IMR-90 (cell line): ENCODE measurements around the gene C10orf90. TPM values are rescaled to one million over a fixed set of nuclear protein-coding genes. Genes with fewer than 3 reads are reported as not detected.
A peak's percentile ranks its signal among the peaks of the same experiment; 100 is the strongest.

Source experiments
- ATAC-seq: fragments of 200-7000 bp; cut with Tn5 transposase; 2 replicates; pipeline ENCODE4 v1.9.1; 2020; ENCODE audit warnings: low read depth, mild to moderate bottlenecking, moderate library complexity
- BruUV-seq: library from RNA; stranded (reverse); fragments of 400-500 nt; replicated peaks from 2 replicates; lab custom pipeline; 2021; lab: Mats Ljungman, UMichigan
- CTCF ChIA-PET: fragments of 300-600 bp; formaldehyde crosslinking; extraction: SDS; loops from one replicate; lab custom pipeline; 2021; ENCODE audit warnings: antibody characterized with exemption; lab: Yijun Ruan, JAX
- POLR2A ChIA-PET: fragments of 300-600 bp; sonication (Branson Sonifier 250); formaldehyde crosslinking; loops from one replicate; lab custom pipeline; 2022; ENCODE audit warnings: antibody characterized with exemption; ENCODE audit not compliant: unreplicated experiment; lab: Charles Lee
- DNase-seq: peaks from one replicate; pipeline ENCODE4 v3.0.0; 2013
- H2AFZ ChIP-seq: replicated peaks from 2 replicates; pipeline ENCODE3; 2013; ENCODE audit warnings: low read length, mild to moderate bottlenecking; ENCODE audit not compliant: poor library complexity
- H2AK5ac ChIP-seq: 2 replicates; pipeline ENCODE4 v1.6.1; 2013; ENCODE audit warnings: low read depth, low read length, inconsistent platforms
- H2AK9ac ChIP-seq: replicated peaks from 2 replicates; pipeline ENCODE3; 2013; ENCODE audit warnings: mild to moderate bottlenecking, low read depth, low read length, moderate library complexity; ENCODE audit not compliant: poor library complexity
- H2BK120ac ChIP-seq: 2 replicates; pipeline ENCODE4 v1.6.1; 2013; ENCODE audit warnings: low read depth, low read length, inconsistent platforms
- H2BK15ac ChIP-seq: 3 replicates; pipeline ENCODE4 v1.6.1; 2013; ENCODE audit warnings: low read depth, low read length, inconsistent platforms
- H2BK20ac ChIP-seq: 2 replicates; pipeline ENCODE4 v1.6.1; 2013; ENCODE audit warnings: low read depth, mild to moderate bottlenecking, inconsistent platforms, low read length, moderate library complexity
- H2BK5ac ChIP-seq: 2 replicates; pipeline ENCODE4 v1.6.1; 2013; ENCODE audit warnings: mild to moderate bottlenecking, low read depth, low read length, inconsistent platforms; ENCODE audit not compliant: poor library complexity, severe bottlenecking
- H3K14ac ChIP-seq: replicated peaks from 2 replicates; pipeline ENCODE4 v1.6.1; 2013; ENCODE audit warnings: low read depth, low read length, inconsistent platforms
- H3K18ac ChIP-seq: 2 replicates; pipeline ENCODE4 v1.6.1; 2013; ENCODE audit warnings: low read depth, low read length, control low read depth
- H3K23ac ChIP-seq: 2 replicates; pipeline ENCODE4 v1.6.1; 2013; ENCODE audit warnings: low read depth, low read length, inconsistent platforms
- H3K27ac ChIP-seq: 2 replicates; pipeline ENCODE4 v1.5.1; 2013; ENCODE audit warnings: mild to moderate bottlenecking, control low read depth, low read length; ENCODE audit not compliant: insufficient read depth
- H3K27me3 ChIP-seq: 2 replicates; pipeline ENCODE4 v1.6.1; 2013; ENCODE audit warnings: low read length; ENCODE audit not compliant: control insufficient read depth, insufficient read depth
- H3K36me3 ChIP-seq: 2 replicates; pipeline ENCODE4 v1.6.1; 2013; ENCODE audit warnings: low read length, mixed read lengths; ENCODE audit not compliant: control insufficient read depth, insufficient read depth
- H3K4ac ChIP-seq: 2 replicates; pipeline ENCODE4 v1.6.1; 2013; ENCODE audit warnings: low read depth, low read length, inconsistent platforms
- H3K4me1 ChIP-seq: 2 replicates; pipeline ENCODE4 v1.6.1; 2013; ENCODE audit warnings: low read length, mixed read lengths; ENCODE audit not compliant: control insufficient read depth, insufficient read depth
- H3K4me2 ChIP-seq: 2 replicates; pipeline ENCODE4 v1.6.1; 2013; ENCODE audit warnings: low read depth, mild to moderate bottlenecking, control low read depth, low read length, moderate library complexity
- H3K4me3 ChIP-seq: 2 replicates; pipeline ENCODE4 v1.5.1; 2013; ENCODE audit warnings: low read depth, mild to moderate bottlenecking, control low read depth, low read length, moderate library complexity; ENCODE audit not compliant: insufficient read depth
- H3K56ac ChIP-seq: 2 replicates; pipeline ENCODE4 v1.6.1; 2013; ENCODE audit warnings: low read length, inconsistent platforms; ENCODE audit not compliant: insufficient read depth; ENCODE audit errors: extremely low read depth
- H3K79me1 ChIP-seq, 2 experiments: 2 replicates each; pipeline ENCODE4 v1.6.1; 2013; ENCODE audit warnings: low read length in 2 of 2, inconsistent platforms in 1 of 2, low read depth in 1 of 2
- H3K9ac ChIP-seq: 2 replicates; pipeline ENCODE4 v1.6.1; 2013; ENCODE audit warnings: low read depth, low read length, control low read depth
- H3K9me1 ChIP-seq: 2 replicates; pipeline ENCODE4 v1.6.1; 2013; ENCODE audit warnings: low read length, inconsistent platforms; ENCODE audit not compliant: insufficient read depth
- H3K9me3 ChIP-seq: 2 replicates; pipeline ENCODE4 v1.6.1; 2013; ENCODE audit warnings: low read length; ENCODE audit not compliant: control insufficient read depth, insufficient read depth
- H4K20me1 ChIP-seq: 2 replicates; pipeline ENCODE4 v1.6.1; 2013; ENCODE audit warnings: low read length, inconsistent platforms; ENCODE audit not compliant: insufficient read depth
- H4K5ac ChIP-seq: 2 replicates; pipeline ENCODE4 v1.6.1; 2013; ENCODE audit warnings: mild to moderate bottlenecking, low read depth, low read length, control low read depth
- H4K8ac ChIP-seq, 2 experiments: 2 replicates each; pipeline ENCODE4 v1.6.1; 2013; ENCODE audit warnings: low read depth in 2 of 2, low read length in 2 of 2, control low read depth in 1 of 2, inconsistent platforms in 1 of 2
- H4K91ac ChIP-seq: 2 replicates; pipeline ENCODE4 v1.6.1; 2013; ENCODE audit warnings: low read depth, low read length, inconsistent platforms; ENCODE audit not compliant: insufficient read depth
- BHLHE40 ChIP-seq: fragments of 150-350 bp; IDR thresholded peaks from 2 replicates; pipeline ENCODE4 v1.6.1; 2016; ENCODE audit warnings: mild to moderate bottlenecking, low read depth, low read length
- CEBPB ChIP-seq: IDR thresholded peaks from 2 replicates; pipeline ENCODE4 v1.6.1; 2012; ENCODE audit warnings: low read depth, low read length, improper control_type of control experiment
- CHD1 ChIP-seq: IDR thresholded peaks from 2 replicates; pipeline ENCODE4 v1.6.1; 2012; ENCODE audit warnings: low read depth, low read length, improper control_type of control experiment
- CTCF ChIP-seq: conservative IDR thresholded peaks from 2 replicates; pipeline ENCODE4 v1.5.1; 2012; ENCODE audit warnings: mild to moderate bottlenecking, low read depth, low read length, improper control_type of control experiment
- ELK1 ChIP-seq: fragments of 150-350 bp; IDR thresholded peaks from 2 replicates; pipeline ENCODE4 v1.6.1; 2016; ENCODE audit warnings: low read depth, mild to moderate bottlenecking, low read length, moderate library complexity, borderline replicate concordance
- FOS ChIP-seq: fragments of 150-350 bp; IDR thresholded peaks from 2 replicates; pipeline ENCODE4 v1.6.1; 2016; ENCODE audit warnings: low read depth, low read length
- MAFK ChIP-seq: IDR thresholded peaks from 2 replicates; pipeline ENCODE4 v1.6.1; 2012; ENCODE audit warnings: low read depth, low read length, improper control_type of control experiment
- MAZ ChIP-seq: IDR thresholded peaks from 2 replicates; pipeline ENCODE4 v1.6.1; 2012; ENCODE audit warnings: low read depth, mild to moderate bottlenecking, low read length, improper control_type of control experiment, moderate library complexity, borderline replicate concordance
- MXI1 ChIP-seq: IDR thresholded peaks from 2 replicates; pipeline ENCODE4 v1.6.1; 2012; ENCODE audit warnings: low read depth, mild to moderate bottlenecking, low read length, moderate library complexity, borderline replicate concordance
- NFE2L2 ChIP-seq: fragments of 150-350 bp; IDR thresholded peaks from 2 replicates; pipeline ENCODE4 v1.6.1; 2016; ENCODE audit warnings: low read depth, mild to moderate bottlenecking, low read length
- POLR2A ChIP-seq: IDR thresholded peaks from 2 replicates; pipeline ENCODE4 v1.6.1; 2012; ENCODE audit warnings: mild to moderate bottlenecking, low read depth, low read length
- RAD21 ChIP-seq: IDR thresholded peaks from 2 replicates; pipeline ENCODE4 v1.6.1; 2012; ENCODE audit warnings: low read length, improper control_type of control experiment
- RCOR1 ChIP-seq: IDR thresholded peaks from 2 replicates; pipeline ENCODE4 v1.6.1; 2012; ENCODE audit warnings: mild to moderate bottlenecking, low read length, improper control_type of control experiment; ENCODE audit not compliant: insufficient replicate concordance
- RFX5 ChIP-seq: IDR thresholded peaks from 2 replicates; pipeline ENCODE4 v1.8.0; 2012; ENCODE audit warnings: low read depth, mild to moderate bottlenecking, low read length, moderate library complexity
- SMC3 ChIP-seq: fragments of 150-350 bp; IDR thresholded peaks from 2 replicates; pipeline ENCODE4 v1.6.1; 2016; ENCODE audit warnings: low read depth, mild to moderate bottlenecking, antibody characterized with exemption, low read length, moderate library complexity
- USF2 ChIP-seq: fragments of 150-350 bp; IDR thresholded peaks from 2 replicates; pipeline ENCODE4 v1.6.1; 2017; ENCODE audit warnings: mild to moderate bottlenecking, antibody characterized with exemption, low read length, low read depth
- WGBS, 2 experiments: methylation state at CpG; one replicate each; pipeline versions ENCODE4 v1.1.5 to v1.1.7; 2013; ENCODE audit warnings: missing lambda C conversion rate in 2 of 2; ENCODE audit not compliant: insufficient read length in 1 of 2; ENCODE audit errors: extremely low coverage in 2 of 2; 5-methylcytosine and 5-hydroxymethylcytosine counted together
- dilution Hi-C: fragments of 300-500 bp; cut with HindIII; formaldehyde crosslinking; loops from one replicate; pipeline ENCODE4 v1.14.3; 2018; ENCODE audit warnings: low sequenced_read_pairs; ENCODE audit not compliant: unreplicated experiment
- in situ Hi-C: fragments of 300-500 bp; cut with MboI; formaldehyde crosslinking; loops from 3 replicates; pipeline ENCODE4 v1.14.3; 2019; ENCODE audit warnings: low sequenced_read_pairs, inconsistent platforms, mixed read lengths
- intact Hi-C: fragments of 100-400 bp; cut with micrococcal nuclease; formaldehyde crosslinking; loops from 2 replicates; pipeline ENCODE4 v1.10.0; 2022
- polyA plus RNA-seq, 3 experiments: library from polyadenylated mRNA; depleted of rRNA; stranded (reverse); fragments of >200 nt; gene quantifications; 2 replicates each; pipeline ENCODE4 v1.2.3, GENCODE V29; 2012; ENCODE audit warnings: low replicate concordance in 1 of 3
- total RNA-seq: library from RNA; depleted of rRNA; stranded (reverse); fragments of >200 nt; gene quantifications from 2 replicates; pipeline ENCODE4 v1.2.3, GENCODE V29; 2012

Gene C10orf90
- total and polyA plus RNA-seq, 2 of the 4 experiments (the other 2 are of a cell fraction): 0.05 to 0.18 TPM

GRCh38 chr10:126521399-126521798 is 149.1 kb downstream of the C10orf90 start:
- Histone ChIP-seq H3K4me1 (no peaks in the 10 kb centered on the region), H3K36me3 (no peaks in the 10 kb centered on the region), H4K20me1 (no peaks in the 10 kb centered on the region), H3K4ac (no peak overlapping the region), H4K5ac (no peak overlapping the region), H4K91ac (no peak overlapping the region), H2BK5ac (no peak overlapping the region), H2BK20ac (no peak overlapping the region), H3K9me3 (no peaks in the 10 kb centered on the region), H3K9me1 (no peaks in the 10 kb centered on the region), H3K56ac (no peak overlapping the region), H3K9ac (no peak overlapping the region), H3K27ac (no peak overlapping the region), H3K23ac (no peak overlapping the region), H2BK120ac (no peak overlapping the region), H3K4me3 (no peak overlapping the region), H3K4me2 (no peak overlapping the region), H2AFZ (no peak overlapping the region), H3K14ac (no peak overlapping the region), H2AK9ac (no peak overlapping the region), H4K8ac (no peak overlapping the region), H2BK15ac (no peak overlapping the region), H3K27me3 (peaks cover 7% of the 10 kb centered on the region; the same call in 1 of the 2 replicates), H3K18ac (no peak overlapping the region), H3K79me1 (no peaks in the 10 kb centered on the region), H2AK5ac (no peak overlapping the region)
- ChIA-PET POLR2A (no interaction called here), CTCF (no interaction called here)
- in situ Hi-C loops: no loop called here
- TF ChIP-seq MAFK: no peak
- TF ChIP-seq USF2: no peak
- no peak for TF ChIP-seq POLR2A
- no peak for TF ChIP-seq SMC3
- no peak for TF ChIP-seq CEBPB
- TF ChIP-seq MAZ: no peak
- TF ChIP-seq RAD21: no peak
- no peak for TF ChIP-seq FOS
- TF ChIP-seq ELK1: no peak
- no peak for TF ChIP-seq RFX5
- no peak for TF ChIP-seq NFE2L2
- no peak for TF ChIP-seq CTCF
- TF ChIP-seq CHD1: no peak
- TF ChIP-seq BHLHE40: no peak
- TF ChIP-seq MXI1: no peak
- TF ChIP-seq RCOR1: no peak
- DNase-seq: no peak
- no TSS peak for BruUV-seq
- dilution Hi-C loops: no loop called here
- no CpG with 5 or more reads among the region's 5 CpGs for WGBS, 2 experiments
- intact Hi-C loops: no loop called here
- peak; percentile 32; the same call in 1 of the 2 replicates for ATAC-seq
